Measurements from ENCODE around the gene GP2. TPM values are rescaled to one million over a fixed set of nuclear protein-coding genes. Genes with fewer than 3 reads are reported as not detected.

Gene GP2
- total RNA-seq, 1 donor from 2014 or later = 3.4 TPM

DNA sequence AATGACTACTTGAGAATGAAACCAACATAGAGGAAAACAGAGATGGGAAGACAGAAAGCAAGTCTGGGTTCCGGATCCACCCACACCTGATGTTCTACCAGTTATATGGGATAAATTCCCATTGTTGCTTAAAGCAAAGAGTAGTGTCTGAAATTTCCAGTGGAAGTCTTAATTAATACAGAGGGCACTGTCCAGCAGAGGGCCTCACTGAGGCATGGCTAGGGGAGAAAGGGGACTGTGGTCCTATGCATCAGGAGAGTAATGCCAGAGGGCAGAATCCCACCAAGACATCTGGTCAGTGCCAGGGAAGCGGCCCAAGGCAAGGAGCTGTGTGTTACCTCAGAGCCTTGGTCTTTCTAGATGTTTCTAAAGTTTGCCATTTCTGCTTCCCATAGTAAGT, 32.7 kb upstream of the GP2 start:
- Mint-ChIP-seq H3K27ac (no peak overlapping the region), H3K4me1 (ENCODE audit: unreplicated experiment) (no peaks in the 10 kb centered on the region), H3K36me3 (no peaks in the 10 kb centered on the region), H3K4me3 (no peak overlapping the region), H3K9me3 (no peaks in the 10 kb centered on the region), H3K27me3 (peaks cover 31% of the 10 kb centered on the region)
- peak; percentile 63 for TF ChIP-seq CTCF (conservative IDR thresholded peaks at IDR 0.05)
- no peak for DNase-seq (ENCODE audit: extremely low spot score, unreplicated experiment)

DNA sequence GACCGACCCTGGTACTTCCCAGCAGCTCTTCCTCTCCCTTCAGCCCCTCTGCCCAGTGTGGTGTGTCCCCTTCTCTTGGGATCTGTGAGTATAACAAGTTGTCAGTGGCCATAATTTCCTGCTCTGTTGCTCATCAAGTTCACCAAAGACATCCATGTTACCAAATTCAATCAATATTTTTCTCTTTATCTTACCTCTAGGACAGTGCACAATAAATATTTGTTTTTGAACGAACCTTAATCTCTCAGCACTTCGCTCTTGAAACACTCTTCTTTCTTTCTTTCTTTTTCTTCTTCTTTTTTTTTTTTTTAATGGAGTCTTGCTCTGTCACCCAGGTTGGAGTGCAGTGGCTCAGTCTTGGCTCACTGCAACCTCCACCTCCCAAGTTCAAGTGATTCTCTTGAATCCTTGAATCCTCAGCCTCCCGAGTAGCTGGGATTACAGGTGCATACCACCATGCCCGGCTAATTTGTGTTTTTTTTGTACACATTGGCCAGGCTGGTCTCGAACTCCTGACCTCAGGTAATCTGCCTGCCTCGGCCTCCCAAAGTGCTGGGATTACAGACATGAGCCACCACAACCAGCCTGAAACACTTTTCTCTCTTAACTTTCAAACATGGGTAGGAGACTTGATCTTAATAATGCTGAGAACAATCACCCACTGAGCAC, 27.9 kb upstream of the GP2 start:
- H3K4me3 Mint-ChIP-seq = no peak overlapping the region

GRCh38 chr16:20353379-20353778, 26.1 kb upstream of the GP2 start:
- peaks cover 18% of the 10 kb centered on the region for H3K27me3 Mint-ChIP-seq
- no peak overlapping the region for H3K4me3 Mint-ChIP-seq
- no peak overlapping the region for H3K27ac Mint-ChIP-seq
- no peaks in the 10 kb centered on the region for H3K36me3 Mint-ChIP-seq
- TF ChIP-seq CTCF (conservative IDR thresholded peaks at IDR 0.05) = no peak
- no peaks in the 10 kb centered on the region for H3K9me3 Mint-ChIP-seq
- H3K4me1 Mint-ChIP-seq (ENCODE audit: unreplicated experiment) = no peaks in the 10 kb centered on the region
- DNase-seq (ENCODE audit: extremely low spot score, unreplicated experiment) = no peak

More for the DNA sequence above, 27.9 kb upstream of the GP2 start:
- Mint-ChIP-seq H3K27ac (no peak overlapping the region), H3K4me1 (ENCODE audit: unreplicated experiment) (no peaks in the 10 kb centered on the region), H3K36me3 (no peaks in the 10 kb centered on the region), H3K9me3 (no peaks in the 10 kb centered on the region), H3K27me3 (peaks cover 28% of the 10 kb centered on the region)
- no peak for TF ChIP-seq CTCF (conservative IDR thresholded peaks at IDR 0.05)
- no peak for DNase-seq (ENCODE audit: extremely low spot score, unreplicated experiment)

- Mint-ChIP-seq H3K9me3 (no peaks in the 10 kb centered on the region), H3K27ac (no peak within 1 kb of the TSS), H3K36me3 (no peaks in the 10 kb centered on the region), H3K27me3 (peaks cover 18% of the 10 kb centered on the region), H3K4me1 (ENCODE audit: unreplicated experiment) (no peaks in the 10 kb centered on the region), H3K4me3 (no peak within 1 kb of the TSS)
- DNase-seq (ENCODE audit: extremely low spot score, unreplicated experiment) = no peak
- TF ChIP-seq CTCF (conservative IDR thresholded peaks at IDR 0.05) = no peak
These were observed 25.3 kb upstream of the GP2 start, which contains the start of gene UMOD for GRCh38 chr16:20352615-20353014. Gene UMOD (minus strand): TSS chr16:20352715. CDS start chr16:20350737, 1,978 bp downstream.

DNA sequence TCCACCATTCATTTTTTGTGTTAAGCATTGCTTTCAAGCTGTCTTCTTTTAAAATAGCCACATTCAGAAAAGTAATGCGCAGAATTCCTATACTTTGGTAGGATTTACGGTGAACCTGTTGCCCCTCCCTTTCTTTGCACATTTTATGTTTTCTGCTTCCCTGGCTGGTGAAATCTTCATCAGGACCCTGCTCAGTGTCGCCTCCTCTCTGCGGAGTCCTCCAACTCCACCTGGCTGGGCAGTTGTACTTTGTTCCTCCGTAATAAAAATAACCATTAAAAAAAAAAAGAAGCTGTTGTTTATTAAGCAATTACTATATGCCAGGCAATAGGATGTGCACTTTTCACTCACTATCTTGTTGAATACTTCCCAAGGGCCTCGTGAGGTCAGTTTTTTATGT, 22.3 kb upstream of the GP2 start:
- peak; percentile 39 for TF ChIP-seq CTCF (conservative IDR thresholded peaks at IDR 0.05)
- Mint-ChIP-seq H3K4me1 (ENCODE audit: unreplicated experiment) (no peaks in the 10 kb centered on the region), H3K27ac (no peak overlapping the region), H3K4me3 (no peak overlapping the region), H3K9me3 (no peaks in the 10 kb centered on the region), H3K27me3 (peaks cover 9% of the 10 kb centered on the region), H3K36me3 (no peaks in the 10 kb centered on the region)
- no peak for DNase-seq (ENCODE audit: extremely low spot score, unreplicated experiment)

Data from type B pancreatic cell (in vitro differentiated cells).